ENCODE data around the gene ATG4D. TPM values are rescaled to one million over a fixed set of nuclear protein-coding genes. Genes with fewer than 3 reads are reported as not detected.
"Not testable (repeated sequence)": the region's sequence is repeated elsewhere in the genome, so short reads cannot be mapped to it uniquely, and the experiment has no call there.

ATG4D gene
- total and polyA plus RNA-seq, 7 donors = 11.4 to 82.5 (median 25.5) TPM

GRCh38 chr19:10523135-10523636 is 20.5 kb upstream of the ATG4D start:
- H3K27me3 ChIP-seq = peaks cover 8 to 27% (median 24%) of the 10 kb centered on the region in 3 donors
- no peak for DNase-seq
- peaks cover 0 to 6% (median 5%) of the 10 kb centered on the region in 4 donors for H3K4me1 ChIP-seq
- no peak overlapping the region for H3K4me3 ChIP-seq
- no peak overlapping the region for H3K27ac ChIP-seq
- H3K36me3 ChIP-seq = no peaks in the 10 kb centered on the region
- intact Hi-C loops (cut with DNase I) = no loop called here
- WGBS, 2 donors = 68 to 82% methylated on average over 3 of the region's 3 CpGs
- H3K9me3 ChIP-seq = no peaks in the 10 kb centered on the region
- no peak for TF ChIP-seq POLR2AphosphoS5 (IDR thresholded peaks at IDR 0.05)
- no peak for TF ChIP-seq EP300 (IDR thresholded peaks at IDR 0.05)

DNA sequence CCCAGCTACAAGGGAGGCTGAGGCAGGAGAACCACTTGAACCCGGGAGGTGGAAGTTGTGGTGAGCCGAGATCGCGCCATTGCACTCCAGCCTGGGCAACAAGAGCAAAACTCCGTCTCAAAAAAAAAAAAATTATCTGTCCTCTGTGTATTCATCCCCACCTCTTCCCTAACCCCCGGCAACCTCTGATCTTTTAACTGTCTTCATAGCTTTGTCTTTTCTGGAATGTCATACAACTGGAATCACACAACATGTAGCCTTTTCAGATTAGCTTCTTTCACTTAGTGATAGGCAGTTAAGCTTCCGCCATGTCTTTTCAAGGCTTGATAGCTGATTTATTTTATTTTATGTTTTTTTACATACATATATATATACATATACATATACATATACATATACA is 18.1 kb upstream of the ATG4D start:
- Histone ChIP-seq H3K27me3 (peaks cover 0 to 4% (median 0%) of the 10 kb centered on the region in 3 donors), H3K27ac (no peak overlapping the region), H3K36me3 (no peaks in the 10 kb centered on the region), H3K4me1 (no peaks in the 10 kb centered on the region), H3K4me3 (no peak overlapping the region), H3K9me3 (no peaks in the 10 kb centered on the region)
- no peak for TF ChIP-seq EP300 (IDR thresholded peaks at IDR 0.05)
- no peak for TF ChIP-seq POLR2AphosphoS5 (IDR thresholded peaks at IDR 0.05)
- TF ChIP-seq, protein P1, sequence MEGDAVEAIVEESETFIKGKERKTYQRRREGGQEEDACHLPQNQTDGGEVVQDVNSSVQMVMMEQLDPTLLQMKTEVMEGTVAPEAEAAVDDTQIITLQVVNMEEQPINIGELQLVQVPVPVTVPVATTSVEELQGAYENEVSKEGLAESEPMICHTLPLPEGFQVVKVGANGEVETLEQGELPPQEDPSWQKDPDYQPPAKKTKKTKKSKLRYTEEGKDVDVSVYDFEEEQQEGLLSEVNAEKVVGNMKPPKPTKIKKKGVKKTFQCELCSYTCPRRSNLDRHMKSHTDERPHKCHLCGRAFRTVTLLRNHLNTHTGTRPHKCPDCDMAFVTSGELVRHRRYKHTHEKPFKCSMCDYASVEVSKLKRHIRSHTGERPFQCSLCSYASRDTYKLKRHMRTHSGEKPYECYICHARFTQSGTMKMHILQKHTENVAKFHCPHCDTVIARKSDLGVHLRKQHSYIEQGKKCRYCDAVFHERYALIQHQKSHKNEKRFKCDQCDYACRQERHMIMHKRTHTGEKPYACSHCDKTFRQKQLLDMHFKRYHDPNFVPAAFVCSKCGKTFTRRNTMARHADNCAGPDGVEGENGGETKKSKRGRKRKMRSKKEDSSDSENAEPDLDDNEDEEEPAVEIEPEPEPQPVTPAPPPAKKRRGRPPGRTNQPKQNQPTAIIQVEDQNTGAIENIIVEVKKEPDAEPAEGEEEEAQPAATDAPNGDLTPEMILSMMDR (IDR thresholded peaks at IDR 0.05) = no peak
- no peak for TF ChIP-seq POLR2A (IDR thresholded peaks at IDR 0.05)
- WGBS, 2 donors = 87 to 90% methylated on average over 7 of the region's 7 CpGs
- DNase-seq = no peak
- intact Hi-C loops (cut with DNase I) = no loop called here

- H3K4me1 ChIP-seq; H3K36me3 ChIP-seq; H3K4me3 ChIP-seq; H3K27ac ChIP-seq; DNase-seq; H3K9me3 ChIP-seq; H3K27me3 ChIP-seq; intact Hi-C loops (cut with DNase I): not testable (repeated sequence)
- 85 to 91% methylated on average over 8 of the region's 8 CpGs for WGBS, 2 donors
Measured at GRCh38 chr19:10526887-10527286, 16.8 kb upstream of the ATG4D start.

GRCh38 chr19:10532457-10532856 is 11.2 kb upstream of the ATG4D start:
- no peaks in the 10 kb centered on the region for H3K4me1 ChIP-seq

DNA sequence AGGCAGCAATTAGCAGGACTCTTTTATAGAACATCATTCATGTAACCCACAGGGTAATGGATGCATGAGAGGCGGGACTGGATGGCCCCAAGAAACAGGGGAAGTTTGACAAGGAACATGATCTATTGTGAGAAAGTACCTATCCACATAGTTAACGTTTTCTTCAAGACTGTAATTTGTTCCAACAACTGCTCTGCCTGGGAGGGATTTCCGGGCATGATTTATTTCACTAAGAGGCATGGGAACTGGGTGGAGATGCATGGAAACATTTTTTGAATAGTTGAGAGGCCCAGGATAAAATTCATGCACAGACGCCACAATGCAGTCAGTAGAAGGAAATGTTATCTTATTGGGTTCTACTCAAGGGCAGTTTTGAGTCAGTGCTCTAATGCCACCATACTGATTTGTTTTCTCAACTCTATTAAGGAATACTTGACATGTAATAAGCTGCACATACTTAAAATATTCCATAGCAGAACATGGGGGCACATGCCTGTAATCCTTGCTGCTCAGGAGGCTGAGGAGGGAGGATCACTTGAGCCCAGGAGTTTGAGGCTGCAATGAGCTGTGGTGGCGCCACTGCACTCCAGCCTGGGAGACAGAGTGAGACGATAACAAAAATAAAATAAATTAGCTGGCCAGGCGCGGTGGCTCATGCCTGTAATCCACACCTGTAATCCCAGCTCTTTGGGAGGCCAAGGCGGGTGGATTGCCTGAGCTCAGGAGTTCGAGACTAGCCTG is 9.9 kb upstream of the ATG4D start:
- DNase-seq = no peak
- Histone ChIP-seq H3K27me3 (peaks cover 0 to 7% (median 5%) of the 10 kb centered on the region in 3 donors), H3K4me1 (no peaks in the 10 kb centered on the region), H3K27ac (peak overlapping the region in 1 of 4 donors; percentile 64), H3K9me3 (no peaks in the 10 kb centered on the region), H3K36me3 (no peaks in the 10 kb centered on the region), H3K4me3 (no peak overlapping the region)
- TF ChIP-seq EP300 (IDR thresholded peaks at IDR 0.05) (no peak), POLR2A (IDR thresholded peaks at IDR 0.05) (no peak), POLR2AphosphoS5 (IDR thresholded peaks at IDR 0.05) (no peak)
- TF ChIP-seq, protein P1 (IDR thresholded peaks at IDR 0.05) = no peak
- 76 to 78% methylated on average over 10 of the region's 10 CpGs for WGBS, 2 donors
- intact Hi-C loops (cut with DNase I) = no loop called here

More at GRCh38 chr19:10532457-10532856, 11.2 kb upstream of the ATG4D start:
- Histone ChIP-seq H3K36me3 (no peaks in the 10 kb centered on the region), H3K4me3 (no peak overlapping the region), H3K9me3 (no peaks in the 10 kb centered on the region), H3K27ac (no peak overlapping the region), H3K27me3 (peaks cover 0 to 5% (median 0%) of the 10 kb centered on the region in 3 donors)
- TF ChIP-seq POLR2AphosphoS5 (IDR thresholded peaks at IDR 0.05) (no peak), EP300 (IDR thresholded peaks at IDR 0.05) (no peak), POLR2A (IDR thresholded peaks at IDR 0.05) (no peak)
- TF ChIP-seq, protein P1 (IDR thresholded peaks at IDR 0.05) = no peak
- 91% methylated on average over 1 of the region's 1 CpG for WGBS, 2 donors
- intact Hi-C loops (cut with DNase I) = no loop called here
- DNase-seq = no peak

Measured in sigmoid colon (tissue), 7 donors.